Cardiac fibroblast (primary cell): ENCODE results near the gene CYP2D6.
A peak's percentile ranks its signal among the peaks of the same experiment; 100 is the strongest.
"Not testable (repeated sequence)": the region's sequence is repeated elsewhere in the genome, so short reads cannot be mapped to it uniquely, and the experiment has no call there.

Experiments used
- DNase-seq, 2 donors: peaks; one replicate each; pipeline versions ENCODE4 v3.0.0 to v3.0.0-alpha.2; 2010; ENCODE audit warnings: low read depth in 2 of 2
- H3K4me3 ChIP-seq, 2 donors: replicated peaks in 1 of 2; 1 replicate in 1 of 2; 2 replicates in 1 of 2; pipeline ENCODE4 v1.5.1; 2011; ENCODE audit warnings: low read depth in 2 of 2, low read length in 2 of 2, mild to moderate bottlenecking in 2 of 2, moderate library complexity in 1 of 2
- CTCF ChIP-seq: IDR thresholded peaks from one replicate; pipeline ENCODE4 v1.5.1; 2011; ENCODE audit warnings: low read depth, mild to moderate bottlenecking, low read length, inconsistent platforms

CYP2D6 gene

GRCh38 chr22:42127606-42128005 lies 3.0 kb downstream of the CYP2D6 start:
- DNase-seq = no peak
- no peak overlapping the region for H3K4me3 ChIP-seq
- TF ChIP-seq CTCF = no peak

- H3K4me3 ChIP-seq, DNase-seq: not testable (repeated sequence)
Observed at GRCh38 chr22:42123529-42123928, 7.1 kb downstream of the CYP2D6 start.

- not testable (repeated sequence) for DNase-seq, H3K4me3 ChIP-seq
Observed at GRCh38 chr22:42120231-42121021, 10.2 kb downstream of the CYP2D6 start.

- no peak overlapping the region for H3K4me3 ChIP-seq
- peak; percentile 8 to 29 for DNase-seq
- no peak for TF ChIP-seq CTCF
Observed at GRCh38 chr22:42116848-42117424, 13.7 kb downstream of the CYP2D6 start.

GRCh38 chr22:42115420-42115830 lies 15.2 kb downstream of the CYP2D6 start:
- DNase-seq, H3K4me3 ChIP-seq: not testable (repeated sequence)

DNA sequence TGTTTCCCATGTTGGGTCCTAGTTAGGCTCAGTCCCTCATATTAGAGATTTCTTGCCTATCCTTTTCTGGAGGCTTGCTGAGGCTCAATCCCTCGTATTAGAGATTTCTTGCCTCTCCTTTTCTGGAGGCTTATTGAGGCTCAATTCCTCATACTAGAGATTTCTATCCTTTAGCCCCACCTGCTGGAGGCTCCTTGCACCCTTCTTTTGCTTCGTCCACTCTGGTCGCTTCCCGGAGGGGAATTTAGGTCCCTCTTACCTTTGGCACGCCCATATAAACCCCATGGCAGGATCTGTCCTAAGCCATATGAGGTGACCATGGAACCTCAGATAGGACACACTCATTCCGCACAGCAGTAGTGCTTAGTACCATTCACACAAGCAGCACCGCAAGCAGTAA lies 15.9 kb downstream of the CYP2D6 start:
- peak; percentile 55 for TF ChIP-seq CTCF
- no peak overlapping the region for H3K4me3 ChIP-seq
- DNase-seq = peak; percentile 26 to 61

DNA sequence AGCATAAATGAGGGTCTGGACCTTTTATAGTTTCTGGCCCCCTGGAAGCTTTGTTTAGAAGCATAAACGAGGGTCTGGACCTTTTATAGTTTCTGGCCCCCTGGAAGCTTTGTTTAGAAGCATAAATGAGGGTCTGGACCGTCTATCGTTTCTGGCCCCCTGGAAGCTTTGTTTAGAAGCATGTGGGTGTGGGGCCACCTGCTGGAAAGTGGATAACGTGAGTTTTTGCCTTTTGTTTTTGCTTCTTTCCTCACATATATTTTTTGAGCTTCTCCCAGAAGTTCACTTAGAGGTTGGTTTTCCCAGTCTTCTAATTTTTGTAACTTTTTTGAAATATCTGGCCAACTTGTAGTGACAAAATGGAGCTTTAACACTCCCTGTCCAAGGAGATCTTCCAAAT lies 17.8 kb downstream of the CYP2D6 start:
- peak; percentile 23 for TF ChIP-seq CTCF
- peak; percentile 15 to 33 for DNase-seq
- not testable (repeated sequence) for H3K4me3 ChIP-seq

- no peak overlapping the region for H3K4me3 ChIP-seq
- DNase-seq = no peak
- no peak for TF ChIP-seq CTCF
Observed at GRCh38 chr22:42111798-42112197, 18.8 kb downstream of the CYP2D6 start.
